K562 (cell line): ENCODE results near the gene LRP2BP. TPM values are rescaled to one million over a fixed set of nuclear protein-coding genes. Genes with fewer than 3 reads are reported as not detected.
A peak's percentile ranks its signal among the peaks of the same experiment; 100 is the strongest.

Experiments used
- ATF6 ChIP-seq: sonication (generic); formaldehyde crosslinking; IDR thresholded peaks from 2 replicates; pipeline ENCODE4 v1.4.0; 2020; ENCODE audit warnings: mild to moderate bottlenecking, missing genetic modification reagents
- BACH1 ChIP-seq: fragments of 200-800 bp; sonication (Bioruptor generic); IDR thresholded peaks from 2 replicates; pipeline ENCODE4 v1.6.1; 2016; ENCODE audit warnings: missing genetic modification characterization, missing compliant biosample characterization
- BRF1 ChIP-seq: IDR thresholded peaks from 3 replicates; pipeline ENCODE4 v1.6.1; 2011; ENCODE audit warnings: borderline replicate concordance, mild to moderate bottlenecking; ENCODE audit not compliant: insufficient read length; ENCODE audit errors: extremely low read depth
- E2F3 ChIP-seq: fragments of 250-450 bp; sonication (Bioruptor Pico); IDR thresholded peaks from 2 replicates; pipeline ENCODE4 v1.4.0; 2020; ENCODE audit warnings: mild to moderate bottlenecking
- FOXK2 ChIP-seq, 2 experiments: fragments of 450-650 bp; IDR thresholded peaks in 1 of 2; conservative IDR thresholded peaks in 1 of 2; 2 replicates each; pipeline ENCODE4 v1.6.1; 2016; ENCODE audit warnings: low read depth in 2 of 2, mild to moderate bottlenecking in 1 of 2
- KLF16 ChIP-seq: IDR thresholded peaks from 2 replicates; pipeline ENCODE4 v1.6.1; 2016; ENCODE audit warnings: antibody characterized with exemption
- PREB ChIP-seq: sonication (generic); formaldehyde crosslinking; IDR thresholded peaks from 2 replicates; pipeline ENCODE4 v1.8.1; 2023; ENCODE audit warnings: mild to moderate bottlenecking, missing genetic modification reagents
- SNIP1 ChIP-seq: fragments of 450-650 bp; IDR thresholded peaks from 2 replicates; pipeline ENCODE4 v1.7.1; 2017; ENCODE audit warnings: low read depth, mild to moderate bottlenecking
- SP1 ChIP-seq: sonication (generic); formaldehyde crosslinking; IDR thresholded peaks from 2 replicates; pipeline ENCODE4 v1.8.1; 2022; ENCODE audit warnings: mild to moderate bottlenecking, missing genetic modification reagents
- SRSF1 ChIP-seq: fragments of 200-400 bp; formaldehyde crosslinking; IDR thresholded peaks from 2 replicates; pipeline ENCODE4 v1.6.1; 2017; ENCODE audit warnings: mild to moderate bottlenecking, low read depth, low read length, moderate library complexity
- TCF15 ChIP-seq: fragments of 250-450 bp; sonication (Bioruptor Pico); IDR thresholded peaks from 2 replicates; pipeline ENCODE4 v1.8.0; 2022; ENCODE audit warnings: moderate library complexity, mild to moderate bottlenecking, inconsistent platforms
- ZNF644 ChIP-seq: fragments of 200-800 bp; sonication (Bioruptor generic); IDR thresholded peaks from 2 replicates; pipeline ENCODE4 v1.6.1; 2016; ENCODE audit warnings: low read depth, missing genetic modification characterization, missing compliant biosample characterization
- polyA plus RNA-seq, 8 experiments: library from polyadenylated mRNA; depleted of rRNA in 4 of 8; stranded (reverse) in 5 of 8; unstranded in 3 of 8; fragments of >200 nt; fragmentation: Nextera tagmentation in 2 of 8; fragmentation: Illumina TruSeq in 1 of 8; extraction: Ambion mirVana in 2 of 8; extraction: Trizol in 1 of 8; gene quantifications; 2 replicates each; pipeline versions ENCODE4 v1.2.1 to v1.2.3, GENCODE V29; 2011 to 2014; ENCODE audit warnings: inconsistent platforms in 1 of 8, missing spikeins in 1 of 8
- total RNA-seq, 7 experiments: library from RNA; depleted of rRNA in 6 of 7; stranded (reverse); fragments of >200 nt in 6 of 7; fragmentation: Illumina TruSeq in 2 of 7; extraction: Trizol in 2 of 7; gene quantifications; 2 replicates each; pipeline versions ENCODE4 v1.2.1 to v1.2.3, GENCODE V29; 2011 to 2021; ENCODE audit warnings: low replicate concordance in 1 of 7
- TF ChIP-seq, protein P1 (sequence below), 2 experiments: fragments of 450-650 bp; formaldehyde crosslinking in 1 of 2; IDR thresholded peaks; 2 replicates each; pipeline versions ENCODE4 v1.4.0 to v1.6.1; 2014 to 2020; ENCODE audit warnings: mild to moderate bottlenecking in 2 of 2, borderline replicate concordance in 1 of 2, low read depth in 1 of 2

LRP2BP gene
- total and polyA plus RNA-seq, 9 of the 15 experiments (the other 6 are each of a cell fraction or from before 2014, with no cell fraction given): 0.42 to 2.1 (median 0.62) TPM

DNA sequence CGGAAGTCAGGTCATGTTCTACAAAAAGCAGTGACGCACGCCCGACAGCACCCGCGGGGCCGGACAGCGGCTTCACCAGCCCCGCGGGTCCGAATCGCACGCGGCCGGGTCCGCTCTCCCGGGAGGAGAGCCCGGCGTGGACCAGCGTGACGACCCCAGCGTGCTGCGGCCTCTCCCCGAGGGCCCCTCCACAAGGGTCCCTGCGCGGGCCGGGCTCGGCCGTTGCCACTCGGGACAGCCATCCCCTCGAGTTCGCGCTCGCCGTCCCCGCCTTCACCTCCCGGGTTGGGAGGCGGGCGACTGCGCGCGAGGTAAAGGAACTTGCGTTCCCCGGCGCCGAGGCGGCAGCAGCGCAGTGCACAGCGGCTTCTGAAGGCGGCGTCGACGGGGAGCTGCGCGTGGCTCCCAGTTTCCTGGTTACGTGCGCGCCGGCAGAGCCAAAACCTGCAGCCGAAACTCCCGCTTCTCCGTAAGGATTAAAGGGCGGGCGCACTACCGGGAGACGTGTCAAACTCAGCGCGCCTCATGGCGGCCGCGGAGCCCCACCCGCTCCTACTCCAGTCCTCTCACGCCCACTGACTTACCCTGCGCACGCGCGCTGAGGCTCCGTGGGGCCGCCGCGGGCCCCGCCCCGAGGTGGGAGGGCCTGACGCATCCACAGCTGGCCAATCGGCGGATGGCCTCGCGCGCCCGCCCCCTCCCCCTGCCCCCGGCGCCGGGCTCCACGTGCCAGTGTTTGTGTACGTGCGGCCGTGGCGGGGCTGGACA is 416 bp upstream of the LRP2BP start (continued):
- TF ChIP-seq SP1: peak; percentile 89
- TF ChIP-seq ZNF644: no peak
- TF ChIP-seq PREB (CRISPR knock-in tag): no peak
- no peak for TF ChIP-seq BRF1
- TF ChIP-seq TCF15 (CRISPR knock-in tag): no peak
- TF ChIP-seq E2F3 (CRISPR knock-in tag): peak; percentile 70
- no peak for TF ChIP-seq BACH1 (tag)
- peak; percentile 97 to 98; a peak in 3 of 4 replicates for TF ChIP-seq FOXK2 (conservative IDR thresholded peaks at IDR 0.05 in 1 of 2, IDR thresholded peaks at IDR 0.05 in 1 of 2; ENCODE audit: low read depth in 2 of 2)
- TF ChIP-seq KLF16: no peak
- no peak for TF ChIP-seq SNIP1
- TF ChIP-seq, protein P1, sequence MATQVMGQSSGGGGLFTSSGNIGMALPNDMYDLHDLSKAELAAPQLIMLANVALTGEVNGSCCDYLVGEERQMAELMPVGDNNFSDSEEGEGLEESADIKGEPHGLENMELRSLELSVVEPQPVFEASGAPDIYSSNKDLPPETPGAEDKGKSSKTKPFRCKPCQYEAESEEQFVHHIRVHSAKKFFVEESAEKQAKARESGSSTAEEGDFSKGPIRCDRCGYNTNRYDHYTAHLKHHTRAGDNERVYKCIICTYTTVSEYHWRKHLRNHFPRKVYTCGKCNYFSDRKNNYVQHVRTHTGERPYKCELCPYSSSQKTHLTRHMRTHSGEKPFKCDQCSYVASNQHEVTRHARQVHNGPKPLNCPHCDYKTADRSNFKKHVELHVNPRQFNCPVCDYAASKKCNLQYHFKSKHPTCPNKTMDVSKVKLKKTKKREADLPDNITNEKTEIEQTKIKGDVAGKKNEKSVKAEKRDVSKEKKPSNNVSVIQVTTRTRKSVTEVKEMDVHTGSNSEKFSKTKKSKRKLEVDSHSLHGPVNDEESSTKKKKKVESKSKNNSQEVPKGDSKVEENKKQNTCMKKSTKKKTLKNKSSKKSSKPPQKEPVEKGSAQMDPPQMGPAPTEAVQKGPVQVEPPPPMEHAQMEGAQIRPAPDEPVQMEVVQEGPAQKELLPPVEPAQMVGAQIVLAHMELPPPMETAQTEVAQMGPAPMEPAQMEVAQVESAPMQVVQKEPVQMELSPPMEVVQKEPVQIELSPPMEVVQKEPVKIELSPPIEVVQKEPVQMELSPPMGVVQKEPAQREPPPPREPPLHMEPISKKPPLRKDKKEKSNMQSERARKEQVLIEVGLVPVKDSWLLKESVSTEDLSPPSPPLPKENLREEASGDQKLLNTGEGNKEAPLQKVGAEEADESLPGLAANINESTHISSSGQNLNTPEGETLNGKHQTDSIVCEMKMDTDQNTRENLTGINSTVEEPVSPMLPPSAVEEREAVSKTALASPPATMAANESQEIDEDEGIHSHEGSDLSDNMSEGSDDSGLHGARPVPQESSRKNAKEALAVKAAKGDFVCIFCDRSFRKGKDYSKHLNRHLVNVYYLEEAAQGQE (IDR thresholded peaks at IDR 0.05; ENCODE audit: borderline replicate concordance): peak; percentile 98
- TF ChIP-seq, protein P1 (CRISPR knock-in tag; IDR thresholded peaks at IDR 0.05; ENCODE audit: low read depth): peak; percentile 95
- no peak for TF ChIP-seq SRSF1
- TF ChIP-seq ATF6 (CRISPR knock-in tag): peak; percentile 96
